Smooth muscle cell (in vitro differentiated cells): ENCODE results near the gene SLC7A1. TPM values are rescaled to one million over a fixed set of nuclear protein-coding genes. Genes with fewer than 3 reads are reported as not detected.

Experiments used
- DNase-seq: peaks from one replicate; lab custom pipeline; 2025; ENCODE audit not compliant: unreplicated experiment; lab: John Stamatoyannopoulos, UW
- H2AFZ ChIP-seq: fragments of 200-600 bp; sonication (generic); 2 replicates; pipeline ENCODE4 v1.6.0; 2016; ENCODE audit warnings: antibody characterized with exemption, low read depth, mild to moderate bottlenecking
- H3F3A ChIP-seq: fragments of 200-600 bp; sonication (generic); 2 replicates; pipeline ENCODE4 v1.6.0; 2017; ENCODE audit warnings: antibody characterized with exemption, low read depth
- H3K27ac ChIP-seq: fragments of 200-600 bp; sonication (generic); 2 replicates; pipeline ENCODE4 v1.5.1; 2016; ENCODE audit warnings: low read depth, mild to moderate bottlenecking
- H3K27me3 ChIP-seq: fragments of 200-600 bp; sonication (generic); 2 replicates; pipeline ENCODE4 v1.6.1; 2016; ENCODE audit warnings: low read depth, mild to moderate bottlenecking
- H3K36me3 ChIP-seq: fragments of 200-600 bp; sonication (generic); 2 replicates; pipeline ENCODE4 v1.5.1; 2016; ENCODE audit warnings: low read depth
- H3K4me1 ChIP-seq: fragments of 200-600 bp; sonication (generic); 2 replicates; pipeline ENCODE4 v1.5.1; 2016; ENCODE audit warnings: low read depth
- H3K4me2 ChIP-seq: fragments of 200-600 bp; sonication (generic); 2 replicates; pipeline ENCODE4 v1.6.0; 2016; ENCODE audit warnings: mild to moderate bottlenecking
- H3K4me3 ChIP-seq: fragments of 200-600 bp; sonication (generic); 2 replicates; pipeline ENCODE4 v1.5.1; 2016; ENCODE audit warnings: mild to moderate bottlenecking
- H3K79me2 ChIP-seq: fragments of 200-600 bp; sonication (generic); 2 replicates; pipeline ENCODE4 v1.6.0; 2016; ENCODE audit warnings: low read depth, mild to moderate bottlenecking
- H3K9ac ChIP-seq: fragments of 200-600 bp; sonication (generic); 2 replicates; pipeline ENCODE4 v1.6.0; 2016; ENCODE audit warnings: low read depth
- H3K9me3 ChIP-seq: fragments of 200-600 bp; sonication (generic); replicated peaks from 2 replicates; pipeline ENCODE4 v1.5.1; 2016; ENCODE audit warnings: low read depth
- H4K20me1 ChIP-seq: fragments of 200-600 bp; sonication (generic); 2 replicates; pipeline ENCODE4 v1.6.0; 2016; ENCODE audit warnings: low read depth
- WGBS: methylation state at CpG from one replicate; pipeline ENCODE4 v1.1.7; 2016; ENCODE audit warnings: low lambda C conversion rate; 5-methylcytosine and 5-hydroxymethylcytosine counted together
- polyA plus RNA-seq: library from polyadenylated mRNA; unstranded; fragments of >200 nt; fragmentation: Nextera tagmentation; extraction: Ambion mirVana; gene quantifications from 2 replicates; pipeline ENCODE4 v1.2.1, GENCODE V29; 2016
- total RNA-seq: library from RNA; depleted of rRNA; stranded (reverse); fragments of >200 nt; gene quantifications from 2 replicates; pipeline ENCODE4 v1.2.3, GENCODE V29; 2014
- TF ChIP-seq, protein P1 (sequence below): fragments of 200-600 bp; sonication (generic); IDR thresholded peaks from 2 replicates; pipeline ENCODE4 v1.5.1; 2017; ENCODE audit warnings: borderline replicate concordance, mild to moderate bottlenecking, antibody characterized with exemption; ENCODE audit not compliant: insufficient read depth, poor library complexity, severe bottlenecking

SLC7A1 gene
- total and polyA plus RNA-seq, 2 experiments from 2014 or later = 7.9 to 36.6 TPM

GRCh38 chr13:29564373-29564772, 31.1 kb downstream of the SLC7A1 start:
- DNase-seq = no peak
- Histone ChIP-seq H4K20me1 (peaks cover 90% of the 10 kb centered on the region), H3K36me3 (no peaks in the 10 kb centered on the region), H3K9me3 (no peaks in the 10 kb centered on the region), H2AFZ (no peak overlapping the region), H3K27me3 (no peaks in the 10 kb centered on the region), H3K79me2 (peaks cover 93% of the 10 kb centered on the region), H3K4me1 (peaks cover 7% of the 10 kb centered on the region), H3F3A (peaks cover 5% of the 10 kb centered on the region), H3K4me2 (no peak overlapping the region), H3K4me3 (no peak overlapping the region), H3K27ac (no peak overlapping the region), H3K9ac (no peak overlapping the region)
- 96% methylated on average over 5 of the region's 5 CpGs for WGBS
- TF ChIP-seq, protein P1, sequence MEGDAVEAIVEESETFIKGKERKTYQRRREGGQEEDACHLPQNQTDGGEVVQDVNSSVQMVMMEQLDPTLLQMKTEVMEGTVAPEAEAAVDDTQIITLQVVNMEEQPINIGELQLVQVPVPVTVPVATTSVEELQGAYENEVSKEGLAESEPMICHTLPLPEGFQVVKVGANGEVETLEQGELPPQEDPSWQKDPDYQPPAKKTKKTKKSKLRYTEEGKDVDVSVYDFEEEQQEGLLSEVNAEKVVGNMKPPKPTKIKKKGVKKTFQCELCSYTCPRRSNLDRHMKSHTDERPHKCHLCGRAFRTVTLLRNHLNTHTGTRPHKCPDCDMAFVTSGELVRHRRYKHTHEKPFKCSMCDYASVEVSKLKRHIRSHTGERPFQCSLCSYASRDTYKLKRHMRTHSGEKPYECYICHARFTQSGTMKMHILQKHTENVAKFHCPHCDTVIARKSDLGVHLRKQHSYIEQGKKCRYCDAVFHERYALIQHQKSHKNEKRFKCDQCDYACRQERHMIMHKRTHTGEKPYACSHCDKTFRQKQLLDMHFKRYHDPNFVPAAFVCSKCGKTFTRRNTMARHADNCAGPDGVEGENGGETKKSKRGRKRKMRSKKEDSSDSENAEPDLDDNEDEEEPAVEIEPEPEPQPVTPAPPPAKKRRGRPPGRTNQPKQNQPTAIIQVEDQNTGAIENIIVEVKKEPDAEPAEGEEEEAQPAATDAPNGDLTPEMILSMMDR = no peak

- H3K4me2 ChIP-seq = no peak overlapping the region
- H4K20me1 ChIP-seq = peaks cover 86% of the 10 kb centered on the region
- no peak for DNase-seq
- H3K27ac ChIP-seq = no peak overlapping the region
- H3K79me2 ChIP-seq = peaks cover 88% of the 10 kb centered on the region
- no peak overlapping the region for H2AFZ ChIP-seq
- no peak overlapping the region for H3K9ac ChIP-seq
- H3K4me1 ChIP-seq = peaks cover 7% of the 10 kb centered on the region
- peaks cover 5% of the 10 kb centered on the region for H3F3A ChIP-seq
- WGBS = 79% methylated on average over 6 of the region's 6 CpGs
- no peaks in the 10 kb centered on the region for H3K9me3 ChIP-seq
- H3K27me3 ChIP-seq = no peaks in the 10 kb centered on the region
- H3K4me3 ChIP-seq = no peak overlapping the region
- TF ChIP-seq, protein P1 = no peak
- H3K36me3 ChIP-seq = no peaks in the 10 kb centered on the region
These were observed 31.5 kb downstream of the SLC7A1 start for GRCh38 chr13:29563941-29564340.

DNA sequence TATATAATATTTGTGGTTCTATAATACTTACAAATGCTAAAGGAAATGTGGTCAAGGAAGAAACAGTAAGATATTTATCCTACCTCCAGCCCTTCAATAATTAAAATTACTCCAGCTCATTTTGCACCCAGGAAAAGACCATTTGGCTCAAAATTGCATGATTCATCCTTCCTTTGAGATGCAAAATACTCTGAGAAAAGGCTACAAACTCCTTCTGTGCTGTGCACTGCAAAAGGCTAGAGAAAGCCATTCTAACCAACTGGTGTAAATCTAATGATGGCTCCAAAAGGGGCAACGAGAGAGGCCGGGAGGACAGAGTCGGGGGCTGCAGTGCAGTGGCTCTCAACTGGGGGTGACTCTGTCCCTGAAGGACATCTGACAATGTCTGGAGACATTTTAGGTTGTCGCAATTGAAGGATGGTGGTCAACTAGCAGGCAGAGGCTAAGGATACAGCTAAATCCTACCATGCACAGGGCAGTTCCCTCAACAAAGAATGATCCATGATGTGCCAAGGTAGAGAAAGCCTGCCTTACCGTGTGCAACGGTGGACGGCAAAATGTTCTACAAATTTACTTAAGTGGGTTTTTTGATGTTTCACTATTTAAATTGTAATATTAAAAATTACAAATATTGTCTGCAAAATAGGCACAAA, 32.6 kb downstream of the SLC7A1 start:
- Histone ChIP-seq H3K4me1 (peaks cover 7% of the 10 kb centered on the region), H2AFZ (no peak overlapping the region), H4K20me1 (peaks cover 76% of the 10 kb centered on the region), H3K9ac (no peak overlapping the region), H3K79me2 (peaks cover 78% of the 10 kb centered on the region), H3F3A (peaks cover 5% of the 10 kb centered on the region), H3K36me3 (no peaks in the 10 kb centered on the region), H3K4me2 (no peak overlapping the region), H3K4me3 (no peak overlapping the region), H3K9me3 (no peaks in the 10 kb centered on the region), H3K27ac (no peak overlapping the region), H3K27me3 (no peaks in the 10 kb centered on the region)
- WGBS = 87% methylated on average over 7 of the region's 7 CpGs
- TF ChIP-seq, protein P1 = no peak
- DNase-seq = no peak

DNA sequence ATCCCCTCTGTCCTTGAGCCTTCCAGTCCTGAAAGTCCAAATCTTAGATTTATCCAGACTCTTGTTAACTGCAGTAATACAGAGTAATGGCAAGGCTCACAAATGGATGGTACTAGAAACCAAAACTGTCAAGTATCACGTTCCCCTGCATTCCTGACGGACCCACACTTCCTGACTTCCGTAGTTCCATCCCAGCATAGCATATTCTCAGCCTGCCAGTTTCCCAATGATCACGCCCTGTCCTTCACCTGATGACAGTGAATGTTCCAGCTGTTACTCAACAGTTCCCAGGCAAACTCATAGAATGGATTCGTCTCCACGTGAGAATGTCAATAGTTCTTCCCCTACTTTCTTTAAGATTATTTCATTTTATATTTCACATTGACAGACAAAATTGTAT, 33.6 kb downstream of the SLC7A1 start:
- Histone ChIP-seq H3K9ac (no peak overlapping the region), H3F3A (peaks cover 5% of the 10 kb centered on the region), H3K27ac (no peak overlapping the region), H3K4me3 (no peak overlapping the region), H2AFZ (no peak overlapping the region), H3K27me3 (no peaks in the 10 kb centered on the region), H3K36me3 (no peaks in the 10 kb centered on the region), H3K4me2 (no peak overlapping the region), H3K79me2 (peaks cover 74% of the 10 kb centered on the region), H4K20me1 (peaks cover 72% of the 10 kb centered on the region), H3K4me1 (peaks cover 7% of the 10 kb centered on the region), H3K9me3 (no peaks in the 10 kb centered on the region)
- DNase-seq = no peak
- 66% methylated on average over 6 of the region's 6 CpGs for WGBS
- TF ChIP-seq, protein P1 = no peak
